ENCODE measurements around the gene CADM2. TPM values are rescaled to one million over a fixed set of nuclear protein-coding genes. Genes with fewer than 3 reads are reported as not detected.

The CADM2 gene
- total and polyA plus RNA-seq, 2 experiments from 2014 or later = 13.3 to 47.5 TPM

DNA sequence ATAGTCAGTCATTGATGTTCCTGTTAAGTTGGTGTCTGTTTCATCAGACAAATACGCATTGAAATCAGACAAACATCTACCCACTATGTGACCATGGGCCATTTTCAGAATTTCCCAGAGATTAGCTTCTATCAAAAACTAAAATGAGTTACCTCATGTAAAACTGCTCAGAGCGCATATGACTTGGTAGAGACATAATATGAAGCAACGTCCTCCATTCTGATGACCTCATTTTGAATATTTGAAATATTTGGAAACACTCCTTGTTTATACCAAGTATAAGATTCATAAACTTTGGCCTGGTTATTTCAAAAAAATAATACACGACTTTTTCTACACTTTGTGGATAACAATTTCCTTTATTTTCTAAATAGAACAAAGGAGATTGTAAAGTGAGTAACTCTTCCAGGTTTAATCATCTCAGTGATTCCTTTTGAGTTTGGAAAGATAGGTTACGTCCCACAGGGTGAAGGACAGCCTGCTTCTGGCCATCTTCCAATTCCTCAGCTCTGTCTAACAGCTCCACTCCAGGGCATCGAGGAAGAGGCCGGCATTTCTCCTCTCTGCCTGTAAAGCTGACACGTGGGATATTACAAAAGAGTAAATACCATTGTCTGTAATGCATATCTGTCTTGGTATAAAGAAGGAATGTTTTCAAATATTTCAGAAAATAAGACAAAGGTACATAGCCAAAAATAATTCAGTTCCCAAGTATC lies 122.6 kb downstream of the CADM2 start:
- H3K9me3 Mint-ChIP-seq = no peaks in the 10 kb centered on the region
- peaks cover 16% of the 10 kb centered on the region for H3K4me1 Mint-ChIP-seq
- Histone ChIP-seq H3K4me3 (no peak overlapping the region), H3K79me2 (replicated peaks; ENCODE audit: insufficient read depth) (no peaks in the 10 kb centered on the region), H3K9me2 (ENCODE audit: insufficient read depth) (no peaks in the 10 kb centered on the region), H3K4me2 (no peak overlapping the region), H2AFZ (no peak overlapping the region), H3K4me1 (ENCODE audit: insufficient read depth) (peaks cover 7% of the 10 kb centered on the region; the same call in 1 of the 2 replicates), H3K27ac (ENCODE audit: low read depth) (no peak overlapping the region), H3K27me3 (ENCODE audit: insufficient read depth) (no peaks in the 10 kb centered on the region), H3F3A (replicated peaks; ENCODE audit: low read depth) (no peaks in the 10 kb centered on the region), H3K36me3 (ENCODE audit: insufficient read depth) (no peaks in the 10 kb centered on the region), H4K20me1 (replicated peaks; ENCODE audit: insufficient read depth) (no peaks in the 10 kb centered on the region)
- peak overlapping the region; percentile 82; the same call in 1 of the 2 replicates for H3K27ac Mint-ChIP-seq
- no peaks in the 10 kb centered on the region for H3K27me3 Mint-ChIP-seq (ENCODE audit: insufficient read depth, low read depth, poor library complexity)
- DNase-seq (ENCODE audit: low spot score) = peak; percentile 45
- no peak for TF ChIP-seq ZNF114 (CRISPR knock-in tag; IDR thresholded peaks at IDR 0.05)
- no peak for TF ChIP-seq ZNF331 (CRISPR knock-in tag; IDR thresholded peaks at IDR 0.05; ENCODE audit: low read depth)
- ATAC-seq = peak; percentile 89
- no peaks in the 10 kb centered on the region for H3K36me3 Mint-ChIP-seq (ENCODE audit: low read depth)
- no peak overlapping the region for H3K4me3 Mint-ChIP-seq

DNA sequence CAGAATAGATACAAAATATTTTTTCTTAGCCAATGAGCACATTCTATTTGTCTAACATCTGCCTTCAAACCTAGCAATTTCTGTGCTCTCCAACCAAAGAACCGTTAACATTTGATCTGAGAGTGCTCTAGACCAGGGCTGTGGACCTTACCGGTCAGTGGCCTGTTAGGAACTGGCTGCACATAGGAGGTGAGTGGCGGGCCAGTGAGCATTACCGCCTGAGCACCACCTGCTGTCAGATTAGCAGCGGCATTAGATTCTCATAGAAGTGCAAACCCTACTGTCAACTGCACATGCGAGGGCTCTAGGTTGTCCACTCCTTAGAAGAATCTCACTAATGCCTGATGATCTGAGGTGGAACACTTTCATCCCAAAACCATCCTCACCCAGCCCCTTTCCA lies 131.7 kb downstream of the CADM2 start:
- Histone ChIP-seq H3K36me3 (ENCODE audit: insufficient read depth) (no peaks in the 10 kb centered on the region), H3K4me2 (no peak overlapping the region), H3K4me1 (ENCODE audit: insufficient read depth) (peaks cover 39% of the 10 kb centered on the region), H3K27ac (ENCODE audit: low read depth) (no peak overlapping the region), H3K79me2 (replicated peaks; ENCODE audit: insufficient read depth) (no peaks in the 10 kb centered on the region), H3F3A (replicated peaks; ENCODE audit: low read depth) (no peaks in the 10 kb centered on the region), H3K27me3 (ENCODE audit: insufficient read depth) (no peaks in the 10 kb centered on the region), H4K20me1 (replicated peaks; ENCODE audit: insufficient read depth) (no peaks in the 10 kb centered on the region), H3K9me2 (ENCODE audit: insufficient read depth) (no peaks in the 10 kb centered on the region), H3K4me3 (no peak overlapping the region), H2AFZ (no peak overlapping the region)
- Mint-ChIP-seq H3K27me3 (ENCODE audit: insufficient read depth, low read depth, poor library complexity) (no peaks in the 10 kb centered on the region), H3K9me3 (no peaks in the 10 kb centered on the region), H3K4me3 (no peak overlapping the region), H3K27ac (no peak overlapping the region), H3K4me1 (peaks cover 31% of the 10 kb centered on the region), H3K36me3 (ENCODE audit: low read depth) (no peaks in the 10 kb centered on the region)
- DNase-seq (ENCODE audit: low spot score) (peak; percentile 28), ATAC-seq (peak; percentile 76)
- TF ChIP-seq, protein P1, sequence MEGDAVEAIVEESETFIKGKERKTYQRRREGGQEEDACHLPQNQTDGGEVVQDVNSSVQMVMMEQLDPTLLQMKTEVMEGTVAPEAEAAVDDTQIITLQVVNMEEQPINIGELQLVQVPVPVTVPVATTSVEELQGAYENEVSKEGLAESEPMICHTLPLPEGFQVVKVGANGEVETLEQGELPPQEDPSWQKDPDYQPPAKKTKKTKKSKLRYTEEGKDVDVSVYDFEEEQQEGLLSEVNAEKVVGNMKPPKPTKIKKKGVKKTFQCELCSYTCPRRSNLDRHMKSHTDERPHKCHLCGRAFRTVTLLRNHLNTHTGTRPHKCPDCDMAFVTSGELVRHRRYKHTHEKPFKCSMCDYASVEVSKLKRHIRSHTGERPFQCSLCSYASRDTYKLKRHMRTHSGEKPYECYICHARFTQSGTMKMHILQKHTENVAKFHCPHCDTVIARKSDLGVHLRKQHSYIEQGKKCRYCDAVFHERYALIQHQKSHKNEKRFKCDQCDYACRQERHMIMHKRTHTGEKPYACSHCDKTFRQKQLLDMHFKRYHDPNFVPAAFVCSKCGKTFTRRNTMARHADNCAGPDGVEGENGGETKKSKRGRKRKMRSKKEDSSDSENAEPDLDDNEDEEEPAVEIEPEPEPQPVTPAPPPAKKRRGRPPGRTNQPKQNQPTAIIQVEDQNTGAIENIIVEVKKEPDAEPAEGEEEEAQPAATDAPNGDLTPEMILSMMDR (conservative IDR thresholded peaks at IDR 0.05; ENCODE audit: low read depth in 2 of 2) = peak in 1 of 2 experiments; percentile 45; a peak in 2 of 4 replicates
- no peak for TF ChIP-seq NANOG (IDR thresholded peaks at IDR 0.05; ENCODE audit: borderline replicate concordance)

DNA sequence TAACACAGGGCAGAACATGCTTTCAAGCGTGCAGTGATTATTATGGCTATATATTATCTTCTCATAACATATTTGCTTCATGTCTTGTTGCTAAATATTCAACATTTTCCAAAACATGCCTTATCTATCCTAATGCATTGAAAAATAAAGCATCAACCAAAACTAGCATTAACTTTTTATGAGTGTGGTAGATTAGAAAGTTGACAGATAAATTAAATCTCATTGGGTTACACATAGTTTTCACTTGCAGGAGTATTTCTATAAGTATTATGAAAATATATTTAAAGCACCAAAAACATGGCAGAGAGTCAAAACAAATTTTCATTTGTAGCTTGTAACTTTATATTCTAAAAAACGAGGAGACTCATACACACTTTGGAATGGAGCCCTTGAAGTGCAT lies 141.5 kb downstream of the CADM2 start:
- H3K36me3 Mint-ChIP-seq (ENCODE audit: low read depth) = peaks cover 24% of the 10 kb centered on the region; the same call in 2 of the 3 replicates
- TF ChIP-seq, protein P2, sequence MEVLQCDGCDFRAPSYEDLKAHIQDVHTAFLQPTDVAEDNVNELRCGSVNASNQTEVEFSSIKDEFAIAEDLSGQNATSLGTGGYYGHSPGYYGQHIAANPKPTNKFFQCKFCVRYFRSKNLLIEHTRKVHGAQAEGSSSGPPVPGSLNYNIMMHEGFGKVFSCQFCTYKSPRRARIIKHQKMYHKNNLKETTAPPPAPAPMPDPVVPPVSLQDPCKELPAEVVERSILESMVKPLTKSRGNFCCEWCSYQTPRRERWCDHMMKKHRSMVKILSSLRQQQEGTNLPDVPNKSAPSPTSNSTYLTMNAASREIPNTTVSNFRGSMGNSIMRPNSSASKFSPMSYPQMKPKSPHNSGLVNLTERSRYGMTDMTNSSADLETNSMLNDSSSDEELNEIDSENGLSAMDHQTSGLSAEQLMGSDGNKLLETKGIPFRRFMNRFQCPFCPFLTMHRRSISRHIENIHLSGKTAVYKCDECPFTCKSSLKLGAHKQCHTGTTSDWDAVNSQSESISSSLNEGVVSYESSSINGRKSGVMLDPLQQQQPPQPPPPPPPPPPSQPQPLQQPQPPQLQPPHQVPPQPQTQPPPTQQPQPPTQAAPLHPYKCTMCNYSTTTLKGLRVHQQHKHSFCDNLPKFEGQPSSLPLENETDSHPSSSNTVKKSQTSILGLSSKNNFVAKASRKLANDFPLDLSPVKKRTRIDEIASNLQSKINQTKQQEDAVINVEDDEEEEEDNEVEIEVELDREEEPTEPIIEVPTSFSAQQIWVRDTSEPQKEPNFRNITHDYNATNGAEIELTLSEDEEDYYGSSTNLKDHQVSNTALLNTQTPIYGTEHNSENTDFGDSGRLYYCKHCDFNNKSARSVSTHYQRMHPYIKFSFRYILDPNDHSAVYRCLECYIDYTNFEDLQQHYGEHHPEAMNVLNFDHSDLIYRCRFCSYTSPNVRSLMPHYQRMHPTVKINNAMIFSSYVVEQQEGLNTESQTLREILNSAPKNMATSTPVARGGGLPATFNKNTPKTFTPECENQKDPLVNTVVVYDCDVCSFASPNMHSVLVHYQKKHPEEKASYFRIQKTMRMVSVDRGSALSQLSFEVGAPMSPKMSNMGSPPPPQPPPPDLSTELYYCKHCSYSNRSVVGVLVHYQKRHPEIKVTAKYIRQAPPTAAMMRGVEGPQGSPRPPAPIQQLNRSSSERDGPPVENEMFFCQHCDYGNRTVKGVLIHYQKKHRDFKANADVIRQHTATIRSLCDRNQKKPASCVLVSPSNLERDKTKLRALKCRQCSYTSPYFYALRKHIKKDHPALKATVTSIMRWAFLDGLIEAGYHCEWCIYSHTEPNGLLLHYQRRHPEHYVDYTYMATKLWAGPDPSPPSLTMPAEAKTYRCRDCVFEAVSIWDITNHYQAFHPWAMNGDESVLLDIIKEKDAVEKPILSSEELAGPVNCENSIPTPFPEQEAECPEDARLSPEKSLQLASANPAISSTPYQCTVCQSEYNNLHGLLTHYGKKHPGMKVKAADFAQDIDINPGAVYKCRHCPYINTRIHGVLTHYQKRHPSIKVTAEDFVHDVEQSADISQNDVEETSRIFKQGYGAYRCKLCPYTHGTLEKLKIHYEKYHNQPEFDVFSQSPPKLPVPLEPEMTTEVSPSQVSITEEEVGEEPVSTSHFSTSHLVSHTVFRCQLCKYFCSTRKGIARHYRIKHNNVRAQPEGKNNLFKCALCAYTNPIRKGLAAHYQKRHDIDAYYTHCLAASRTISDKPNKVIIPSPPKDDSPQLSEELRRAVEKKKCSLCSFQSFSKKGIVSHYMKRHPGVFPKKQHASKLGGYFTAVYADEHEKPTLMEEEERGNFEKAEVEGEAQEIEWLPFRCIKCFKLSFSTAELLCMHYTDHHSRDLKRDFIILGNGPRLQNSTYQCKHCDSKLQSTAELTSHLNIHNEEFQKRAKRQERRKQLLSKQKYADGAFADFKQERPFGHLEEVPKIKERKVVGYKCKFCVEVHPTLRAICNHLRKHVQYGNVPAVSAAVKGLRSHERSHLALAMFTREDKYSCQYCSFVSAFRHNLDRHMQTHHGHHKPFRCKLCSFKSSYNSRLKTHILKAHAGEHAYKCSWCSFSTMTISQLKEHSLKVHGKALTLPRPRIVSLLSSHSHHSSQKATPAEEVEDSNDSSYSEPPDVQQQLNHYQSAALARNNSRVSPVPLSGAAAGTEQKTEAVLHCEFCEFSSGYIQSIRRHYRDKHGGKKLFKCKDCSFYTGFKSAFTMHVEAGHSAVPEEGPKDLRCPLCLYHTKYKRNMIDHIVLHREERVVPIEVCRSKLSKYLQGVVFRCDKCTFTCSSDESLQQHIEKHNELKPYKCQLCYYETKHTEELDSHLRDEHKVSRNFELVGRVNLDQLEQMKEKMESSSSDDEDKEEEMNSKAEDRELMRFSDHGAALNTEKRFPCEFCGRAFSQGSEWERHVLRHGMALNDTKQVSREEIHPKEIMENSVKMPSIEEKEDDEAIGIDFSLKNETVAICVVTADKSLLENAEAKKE (CRISPR knock-in tag; IDR thresholded peaks at IDR 0.05) = no peak
- TF ChIP-seq CREB1 (CRISPR knock-in tag; IDR thresholded peaks at IDR 0.05; ENCODE audit: low read depth) = no peak
- no peak for TF ChIP-seq JUNB (IDR thresholded peaks at IDR 0.05; ENCODE audit: unreplicated experiment)

More for the DNA sequence above, 141.5 kb downstream of the CADM2 start:
- Mint-ChIP-seq H3K4me3 (no peak overlapping the region), H3K27me3 (ENCODE audit: insufficient read depth, low read depth, poor library complexity) (no peaks in the 10 kb centered on the region), H3K4me1 (peaks cover 5% of the 10 kb centered on the region; the same call in 2 of the 3 replicates), H3K27ac (no peak overlapping the region), H3K9me3 (peaks cover 8% of the 10 kb centered on the region)
- H2AFZ ChIP-seq = no peak overlapping the region
- no peaks in the 10 kb centered on the region for H3F3A ChIP-seq (replicated peaks; ENCODE audit: low read depth)
- no peak for ATAC-seq
- no peaks in the 10 kb centered on the region for H3K36me3 ChIP-seq (ENCODE audit: insufficient read depth)
- H3K27ac ChIP-seq (ENCODE audit: low read depth) = no peak overlapping the region
- H3K79me2 ChIP-seq (replicated peaks; ENCODE audit: insufficient read depth) = 0 out of 2 replicates have a peak, but pooled peaks cover 3% of the 10 kb centered on the region
- no peaks in the 10 kb centered on the region for H3K9me2 ChIP-seq (ENCODE audit: insufficient read depth)
- no peaks in the 10 kb centered on the region for H4K20me1 ChIP-seq (replicated peaks; ENCODE audit: insufficient read depth)
- H3K27me3 ChIP-seq (ENCODE audit: insufficient read depth) = no peaks in the 10 kb centered on the region
- 0 out of 2 replicates have a peak, but pooled peaks cover 10% of the 10 kb centered on the region for H3K4me1 ChIP-seq (ENCODE audit: insufficient read depth)
- no peak overlapping the region for H3K4me2 ChIP-seq
- no peak for DNase-seq (ENCODE audit: low spot score)
- H3K4me3 ChIP-seq = no peak overlapping the region
